ENCODE measurements around the gene LBR.

GRCh38 chr1:225427235-225428067 lies at the start of gene LBR:
- TF ChIP-seq CTCF (IDR thresholded peaks at IDR 0.05 in 4 of 5, conservative IDR thresholded peaks at IDR 0.05 in 1 of 5) (no peak), POLR2A (IDR thresholded peaks at IDR 0.05) (peak in 1 of 2 donors; percentile 85)

Measured in gastrocnemius medialis (tissue), 4 donors.